Adrenal gland (tissue), 5 donors: ENCODE data around the gene DIAPH1.

Experiments used
- CTCF ChIP-seq, 6 experiments: fragments of 450-650 bp in 4 of 6; fragments of 200-600 bp in 2 of 6; sonication (generic) in 1 of 6; IDR thresholded peaks; 1 replicate in 5 of 6; 2 replicates in 1 of 6; pipeline versions ENCODE4 v1.5.1 to v1.8.0; 2016 to 2021; ENCODE audit warnings: antibody characterized with exemption in 6 of 6, mild to moderate bottlenecking in 2 of 6, moderate library complexity in 1 of 6
- POLR2A ChIP-seq, 2 donors: fragments of 450-650 bp; IDR thresholded peaks; one replicate each; pipeline ENCODE4 v1.6.1; 2017; ENCODE audit warnings: antibody characterized with exemption in 2 of 2, mild to moderate bottlenecking in 2 of 2, moderate library complexity in 1 of 2
- donor health status: DM: no; HTN: no; CAD: no.

GRCh38 chr5:141490271-141490670, 128.5 kb downstream of the DIAPH1 start:
- TF ChIP-seq CTCF (IDR thresholded peaks at IDR 0.05) (no peak), POLR2A (IDR thresholded peaks at IDR 0.05) (no peak)
